Activated T-helper 1 cell treated with anti-CD3 and anti-CD28 coated beads, Interleukin-12 subunit alpha, Interleukin-12 subunit beta, Interleukin-2, Interleukin-4 antibody, amounts not matched to agents 30 ng/mL and 10 ng/mL and 1 ng/mL, durations not matched to agents 14 hours and 24 hours and 36 hours (primary cell): ENCODE measurements around the gene EIF4EBP2. TPM values are rescaled to one million over a fixed set of nuclear protein-coding genes. Genes with fewer than 3 reads are reported as not detected.
A peak's percentile ranks its signal among the peaks of the same experiment; 100 is the strongest.

Experiments used
- DNase-seq: peaks from one replicate; pipeline ENCODE4 v3.0.0; 2021; ENCODE audit warnings: low spot score
- H3K27ac Mint-ChIP-seq: one replicate; pipeline ENCODE4 v1.8.0; 2021; ENCODE audit warnings: mild to moderate bottlenecking, mixed read lengths
- H3K27me3 Mint-ChIP-seq: one replicate; pipeline ENCODE4 v1.8.0; 2022; ENCODE audit warnings: mild to moderate bottlenecking, moderate library complexity, mixed read lengths; ENCODE audit not compliant: insufficient read depth
- H3K36me3 Mint-ChIP-seq: one replicate; pipeline ENCODE4 v1.8.0; 2021; ENCODE audit warnings: low read depth, mixed read lengths
- H3K4me1 Mint-ChIP-seq: one replicate; pipeline ENCODE4 v1.8.0; 2021; ENCODE audit warnings: low read depth, mixed read lengths
- H3K4me3 Mint-ChIP-seq: one replicate; pipeline ENCODE4 v1.8.0; 2021; ENCODE audit warnings: mild to moderate bottlenecking, moderate library complexity, mixed read lengths
- H3K9me3 Mint-ChIP-seq: one replicate; pipeline ENCODE4 v1.8.0; 2021; ENCODE audit warnings: mixed read lengths
- intact Hi-C: fragments of 100-400 bp; cut with micrococcal nuclease; formaldehyde crosslinking; loops from one replicate; pipeline ENCODE4 v1.15.1; 2024
- total RNA-seq: library from RNA; stranded (reverse); gene quantifications from 2 replicates; pipeline ENCODE4 v1.2.3, GENCODE V29; 2022

Gene EIF4EBP2
- total RNA-seq, 1 donor from 2014 or later: 36.6 TPM

DNA sequence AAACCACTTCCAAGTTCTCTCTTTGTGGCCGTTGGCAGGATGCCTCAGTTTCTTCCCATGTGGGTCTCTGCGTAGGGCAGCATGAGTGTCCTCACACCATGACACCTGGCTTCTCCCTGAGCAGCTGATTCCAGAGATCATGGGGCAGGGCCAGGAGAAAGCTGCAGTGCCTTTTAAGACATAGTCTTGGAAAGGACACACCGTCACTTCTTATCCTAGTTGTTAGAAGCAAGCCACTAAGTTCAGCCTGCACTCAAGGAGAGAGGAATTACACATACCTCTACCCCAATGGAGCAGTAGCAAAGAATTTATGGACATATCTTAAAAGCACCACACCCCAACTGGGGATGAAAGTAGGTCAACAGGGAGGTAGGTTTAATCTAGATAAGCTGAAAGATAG is 21.2 kb downstream of the EIF4EBP2 start:
- Mint-ChIP-seq H3K27me3 (no peaks in the 10 kb centered on the region), H3K36me3 (peaks cover 45% of the 10 kb centered on the region), H3K4me3 (no peak overlapping the region), H3K9me3 (no peaks in the 10 kb centered on the region), H3K4me1 (no peaks in the 10 kb centered on the region), H3K27ac (no peak overlapping the region)
- DNase-seq: no peak
- intact Hi-C loops: no loop called here

DNA sequence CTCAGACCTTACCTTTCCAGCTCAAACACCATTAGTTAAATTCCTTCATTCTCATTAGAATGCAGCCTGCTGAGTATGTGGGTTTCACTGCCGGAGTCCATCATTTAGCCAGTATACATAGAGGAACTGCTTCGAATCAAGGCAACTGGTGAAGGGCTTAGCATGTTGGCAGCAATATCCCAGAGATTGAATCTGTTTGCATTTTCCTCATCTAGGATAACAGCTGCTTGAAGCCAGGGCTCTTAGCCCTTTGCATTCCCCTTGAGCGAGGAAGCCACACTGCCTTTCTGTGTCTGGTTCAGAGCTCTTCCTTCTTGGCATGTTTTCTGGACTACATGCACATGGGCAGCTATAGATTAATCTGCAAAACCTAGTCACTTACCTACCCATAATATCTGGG is 22.9 kb downstream of the EIF4EBP2 start:
- Mint-ChIP-seq H3K36me3 (peaks cover 39% of the 10 kb centered on the region), H3K9me3 (no peaks in the 10 kb centered on the region), H3K27me3 (no peaks in the 10 kb centered on the region), H3K27ac (no peak overlapping the region), H3K4me3 (no peak overlapping the region), H3K4me1 (peaks cover 2% of the 10 kb centered on the region)
- no peak for DNase-seq
- intact Hi-C loops: no loop called here

DNA sequence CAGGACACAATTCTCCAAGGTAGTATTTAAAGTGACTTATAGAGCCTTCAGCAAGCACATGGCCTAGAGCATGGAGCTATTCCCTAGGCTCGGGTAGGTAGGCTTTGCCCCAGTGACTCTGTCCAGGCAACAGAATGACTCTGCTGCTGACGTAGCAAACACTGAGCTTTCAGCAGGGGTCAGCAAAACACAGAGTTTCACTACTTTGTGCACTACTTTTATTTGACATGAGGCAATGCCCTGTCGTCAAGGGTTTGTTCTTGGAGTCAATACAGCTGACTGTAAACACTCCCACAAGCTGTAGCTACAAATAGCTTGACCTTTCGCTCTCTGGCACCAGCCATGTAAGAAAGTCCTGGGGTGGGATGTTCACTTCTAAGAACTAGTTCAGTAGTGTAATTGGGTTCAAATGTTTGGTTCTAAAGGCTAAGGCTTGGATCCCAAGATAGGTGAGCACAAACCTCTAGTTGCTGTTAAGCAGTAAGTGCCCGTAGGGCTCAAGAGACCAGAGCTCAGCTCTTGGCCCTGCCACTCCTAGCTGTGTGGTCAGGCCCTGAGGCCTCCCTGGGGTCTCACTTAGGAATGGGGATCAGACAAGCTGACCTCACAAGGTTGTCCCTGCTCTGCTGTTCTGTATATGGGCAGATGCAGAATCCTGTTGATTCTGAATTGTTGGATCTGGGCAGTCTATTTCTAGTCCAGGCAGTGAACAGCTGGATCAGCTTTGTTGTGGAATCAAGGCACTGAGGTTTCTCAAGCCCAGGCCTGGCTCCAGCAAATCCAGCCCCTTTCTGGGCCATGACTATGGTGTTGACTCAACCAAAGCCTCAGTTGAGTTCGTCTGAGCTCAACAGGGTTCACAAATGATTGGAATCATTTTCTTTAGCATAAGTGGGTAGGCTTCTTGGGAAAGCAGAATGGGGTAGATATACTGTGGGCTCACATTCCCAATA is 26.8 kb downstream of the EIF4EBP2 start:
- no peaks in the 10 kb centered on the region for H3K9me3 Mint-ChIP-seq
- intact Hi-C loops: no loop called here
- peaks cover 11% of the 10 kb centered on the region for H3K36me3 Mint-ChIP-seq
- H3K27ac Mint-ChIP-seq: no peak overlapping the region
- H3K4me1 Mint-ChIP-seq: peaks cover 25% of the 10 kb centered on the region
- no peaks in the 10 kb centered on the region for H3K27me3 Mint-ChIP-seq
- no peak for DNase-seq
- H3K4me3 Mint-ChIP-seq: no peak overlapping the region

GRCh38 chr10:70432101-70432500 is 28.2 kb downstream of the EIF4EBP2 start:
- intact Hi-C loops: no loop called here
- no peak overlapping the region for H3K4me3 Mint-ChIP-seq
- H3K4me1 Mint-ChIP-seq: peaks cover 25% of the 10 kb centered on the region
- no peaks in the 10 kb centered on the region for H3K9me3 Mint-ChIP-seq
- H3K27ac Mint-ChIP-seq: no peak overlapping the region
- DNase-seq: no peak
- no peaks in the 10 kb centered on the region for H3K27me3 Mint-ChIP-seq
- H3K36me3 Mint-ChIP-seq: peaks cover 8% of the 10 kb centered on the region

DNA sequence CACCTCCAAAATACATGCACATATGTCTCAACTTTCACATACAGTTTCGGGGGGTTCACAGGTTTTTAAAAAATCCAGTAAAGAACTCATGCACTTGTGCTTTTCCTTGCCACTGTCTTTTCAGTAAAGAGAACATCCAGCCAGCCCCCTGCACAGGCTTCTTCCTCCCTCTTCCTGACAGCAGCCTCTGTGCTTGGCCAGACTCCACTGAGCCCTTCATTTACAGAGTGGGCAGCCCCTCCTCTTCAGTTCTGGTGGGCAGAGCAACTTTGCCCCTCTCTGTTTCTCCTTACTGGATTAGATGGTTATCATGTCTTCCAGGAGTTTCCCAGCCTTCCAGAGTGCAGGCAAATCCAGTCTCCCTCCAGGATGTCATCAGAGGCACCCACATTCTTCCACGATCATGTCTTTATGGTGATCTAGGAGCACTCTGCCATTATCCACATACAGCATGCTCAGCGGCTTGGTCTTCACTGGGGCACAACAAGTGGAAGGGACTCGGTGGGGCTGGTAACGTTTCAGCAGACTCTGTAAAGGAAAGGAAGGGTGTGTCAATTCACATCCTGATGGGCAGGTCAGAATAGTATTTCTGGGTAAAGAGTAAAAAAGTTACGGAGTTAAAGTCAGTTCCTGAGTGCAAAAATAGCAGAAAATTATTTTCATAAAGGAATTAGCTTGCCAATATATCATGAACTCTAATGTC is 28.8 kb downstream of the EIF4EBP2 start:
- no peak for DNase-seq
- H3K36me3 Mint-ChIP-seq: peaks cover 8% of the 10 kb centered on the region
- H3K9me3 Mint-ChIP-seq: no peaks in the 10 kb centered on the region
- peak overlapping the region; percentile 10 for H3K27ac Mint-ChIP-seq
- peaks cover 25% of the 10 kb centered on the region for H3K4me1 Mint-ChIP-seq
- H3K27me3 Mint-ChIP-seq: peaks cover 5% of the 10 kb centered on the region
- peak overlapping the region; percentile 68 for H3K4me3 Mint-ChIP-seq
- intact Hi-C loops: no loop called here

DNA sequence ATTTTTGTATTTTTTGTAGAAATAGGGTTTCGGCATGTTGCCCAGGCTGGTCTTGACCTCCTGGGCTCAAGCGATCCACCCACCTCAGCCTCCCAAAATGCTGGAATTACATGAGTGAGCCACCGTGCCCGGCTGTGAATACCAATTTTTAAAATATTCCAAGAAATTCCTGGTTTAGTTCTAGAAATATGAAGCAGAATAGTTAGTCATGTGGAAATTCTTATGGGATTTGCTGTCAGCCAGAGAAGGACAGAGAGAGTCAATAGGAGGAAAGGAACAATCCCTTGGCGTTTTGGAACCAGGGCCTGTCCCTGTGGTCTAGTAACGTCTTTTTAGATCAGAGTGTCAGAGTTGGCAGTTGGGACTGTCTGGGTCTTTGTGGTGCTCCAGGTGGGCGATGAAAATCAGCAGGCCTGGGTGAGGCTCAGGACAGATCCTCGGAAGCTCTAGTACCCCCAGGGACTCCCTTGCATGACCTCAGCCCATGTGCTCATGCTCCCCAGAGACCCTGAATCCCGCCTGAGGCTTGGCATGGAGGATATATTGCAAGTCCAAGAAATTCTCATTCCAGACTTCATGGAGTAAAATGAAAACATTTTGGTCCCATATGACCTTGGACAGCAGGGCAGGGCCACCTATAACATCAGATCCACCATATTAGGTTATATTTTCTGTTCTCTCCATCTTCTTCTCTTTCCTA is 29.8 kb downstream of the EIF4EBP2 start:
- peaks cover 10% of the 10 kb centered on the region for H3K27me3 Mint-ChIP-seq
- no peak overlapping the region for H3K27ac Mint-ChIP-seq
- peaks cover 25% of the 10 kb centered on the region for H3K4me1 Mint-ChIP-seq
- H3K9me3 Mint-ChIP-seq: no peaks in the 10 kb centered on the region
- no peak overlapping the region for H3K4me3 Mint-ChIP-seq
- peaks cover 5% of the 10 kb centered on the region for H3K36me3 Mint-ChIP-seq
- no peak for DNase-seq
- intact Hi-C loops: no loop called here

DNA sequence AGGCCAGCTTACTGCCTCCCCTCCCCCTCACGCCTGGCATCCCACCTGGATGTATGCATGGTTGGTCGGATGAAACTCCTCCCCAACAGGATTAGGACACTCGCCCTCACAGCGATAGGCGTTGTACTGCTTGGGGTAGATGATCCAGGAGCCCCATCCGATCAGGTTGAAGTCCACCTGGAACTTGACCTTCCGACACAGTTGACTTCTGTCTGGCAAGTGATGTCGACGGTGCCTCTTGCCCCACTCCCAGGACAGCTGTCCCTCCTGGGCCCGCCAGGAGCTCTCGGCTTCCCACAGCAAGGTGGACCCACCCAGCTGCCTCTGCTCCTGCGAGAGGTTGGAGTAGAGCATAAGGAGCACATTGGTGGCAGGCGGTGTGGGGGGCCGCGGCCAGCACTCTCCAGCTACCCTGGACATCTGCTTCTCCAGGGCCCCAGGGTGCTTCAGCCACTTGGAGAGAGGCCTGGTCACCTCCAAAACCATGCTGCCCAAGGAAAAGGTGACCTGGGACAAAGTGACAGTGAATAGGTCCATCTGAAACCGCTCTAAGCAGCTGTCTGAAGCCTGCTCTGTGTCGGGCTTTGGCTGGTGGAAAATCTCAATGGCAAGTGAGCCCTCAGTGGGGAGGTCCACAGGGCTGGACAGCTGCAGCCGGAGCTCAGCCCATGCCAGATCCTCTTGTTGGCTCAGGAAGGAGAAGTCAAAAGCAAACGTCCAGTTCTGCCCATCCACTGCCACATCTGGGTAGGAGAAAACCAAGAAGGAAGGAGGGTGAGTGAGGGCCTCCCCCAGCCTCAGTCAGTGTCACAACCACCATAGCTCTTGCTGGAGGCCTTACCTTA is 31.5 kb downstream of the EIF4EBP2 start:
- intact Hi-C loops: no loop called here
- peaks cover 21% of the 10 kb centered on the region for H3K27me3 Mint-ChIP-seq
- H3K4me3 Mint-ChIP-seq: no peak overlapping the region

DNA sequence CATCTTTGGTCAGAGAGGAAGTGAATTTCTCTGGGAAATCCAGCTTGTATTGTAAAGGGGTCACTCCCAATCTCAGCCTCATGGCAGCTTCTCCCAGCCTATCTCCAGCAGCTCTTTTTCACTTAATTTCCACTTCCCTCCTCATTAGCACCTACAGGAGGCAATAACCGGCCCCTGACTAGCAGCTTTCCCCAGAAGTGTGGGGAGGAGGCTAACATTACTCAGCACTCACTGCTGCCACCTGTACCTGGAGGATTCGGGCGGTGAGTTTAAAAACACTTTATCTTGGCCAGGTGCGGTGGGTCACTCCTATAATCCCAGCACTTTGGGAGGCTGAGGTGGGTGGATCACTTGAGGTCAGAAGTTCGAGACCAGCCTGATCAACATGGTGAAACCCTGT is 33.8 kb downstream of the EIF4EBP2 start:
- Mint-ChIP-seq H3K4me3 (no peak overlapping the region), H3K4me1 (peaks cover 20% of the 10 kb centered on the region), H3K27me3 (peaks cover 38% of the 10 kb centered on the region), H3K36me3 (peaks cover 2% of the 10 kb centered on the region), H3K27ac (no peak overlapping the region), H3K9me3 (no peaks in the 10 kb centered on the region)
- no peak for DNase-seq
- intact Hi-C loops: no loop called here

More for the DNA sequence above, 31.5 kb downstream of the EIF4EBP2 start:
- H3K4me1 Mint-ChIP-seq: peaks cover 25% of the 10 kb centered on the region
- no peak overlapping the region for H3K27ac Mint-ChIP-seq
- no peak for DNase-seq
- peaks cover 5% of the 10 kb centered on the region for H3K36me3 Mint-ChIP-seq
- H3K9me3 Mint-ChIP-seq: no peaks in the 10 kb centered on the region

- Mint-ChIP-seq H3K4me1 (peaks cover 7% of the 10 kb centered on the region), H3K4me3 (peak overlapping the region; percentile 4), H3K9me3 (no peaks in the 10 kb centered on the region), H3K27ac (no peak overlapping the region), H3K36me3 (no peaks in the 10 kb centered on the region), H3K27me3 (peaks cover 52% of the 10 kb centered on the region)
- intact Hi-C loops: no loop called here
- no peak for DNase-seq
These were observed 36.6 kb downstream of the EIF4EBP2 start for GRCh38 chr10:70440296-70441160.

DNA sequence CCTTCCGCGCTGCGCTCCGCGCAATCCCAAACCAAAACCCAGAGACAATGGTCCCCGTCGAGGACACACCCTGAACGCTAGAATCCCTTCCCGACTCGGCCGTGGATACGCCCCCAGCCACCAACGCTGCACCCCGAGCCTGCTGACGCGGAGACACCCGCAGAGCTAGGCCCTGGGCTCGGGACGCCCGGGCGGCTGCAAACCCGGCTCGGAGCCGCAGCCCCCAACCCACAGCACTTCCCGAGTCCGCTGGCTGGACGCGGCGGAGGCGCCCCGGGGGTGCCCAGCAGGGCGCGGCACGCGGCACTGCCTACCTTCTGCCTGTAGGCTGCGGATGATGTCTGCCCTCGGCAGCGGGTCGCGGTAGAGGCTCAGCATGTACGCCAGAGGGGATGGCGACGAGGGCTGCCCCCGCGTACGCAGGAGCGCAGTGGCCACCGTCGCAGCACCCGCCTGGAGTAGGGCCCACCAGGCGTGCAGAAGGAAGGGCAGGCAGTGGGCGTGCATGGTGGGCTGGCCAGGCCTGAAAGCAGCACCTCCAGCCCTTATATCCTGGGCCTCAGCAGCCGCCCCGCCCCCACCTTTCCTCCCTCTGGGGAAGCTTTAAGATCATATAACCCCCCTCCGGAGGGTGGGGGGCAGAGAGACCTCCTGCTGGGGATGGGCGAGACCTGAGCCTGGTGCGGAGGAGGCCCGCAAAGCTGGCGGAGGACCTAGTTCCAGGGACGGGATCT is 37.4 kb downstream of the EIF4EBP2 start, which contains the start of gene NODAL:
Gene NODAL (minus strand): TSS at position 521 of the 734 bp plus-strand sequence. CDS start 14 bp downstream, at position 507.
- no peaks in the 10 kb centered on the region for H3K9me3 Mint-ChIP-seq
- DNase-seq: no peak
- H3K27me3 Mint-ChIP-seq: peaks cover 52% of the 10 kb centered on the region
- H3K36me3 Mint-ChIP-seq: no peaks in the 10 kb centered on the region
- no peak within 1 kb of the TSS for H3K27ac Mint-ChIP-seq
- H3K4me3 Mint-ChIP-seq: peak within 1 kb of the TSS; percentile 4
- peaks cover 7% of the 10 kb centered on the region for H3K4me1 Mint-ChIP-seq
- intact Hi-C loops: no loop called here

DNA sequence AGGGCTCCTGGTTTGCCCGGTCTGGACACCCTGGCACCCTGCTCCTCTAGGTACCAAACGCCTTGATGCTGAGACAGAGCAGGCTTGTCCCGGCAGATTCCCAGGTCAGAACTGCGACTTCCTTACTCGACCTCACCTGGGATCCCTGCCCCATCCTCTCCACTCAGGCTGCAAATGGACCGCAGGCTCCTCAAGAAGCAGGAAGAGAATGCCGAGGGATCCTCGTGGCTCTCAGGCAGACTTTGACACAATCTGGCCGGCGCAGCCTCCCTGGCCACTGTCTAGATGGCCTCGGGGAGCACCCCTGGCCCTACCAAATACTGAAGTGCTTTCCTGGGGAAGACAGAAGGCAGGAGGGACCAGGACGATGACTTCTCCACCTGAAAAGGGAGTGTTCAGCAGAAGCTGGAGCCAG is 38.0 kb downstream of the EIF4EBP2 start:
- Mint-ChIP-seq H3K4me1 (peaks cover 7% of the 10 kb centered on the region), H3K9me3 (no peaks in the 10 kb centered on the region), H3K4me3 (no peak overlapping the region), H3K27me3 (peaks cover 52% of the 10 kb centered on the region), H3K36me3 (no peaks in the 10 kb centered on the region), H3K27ac (no peak overlapping the region)
- no peak for DNase-seq
- intact Hi-C loops: no loop called here
